Suprapubic skin (tissue), 3 donors: ENCODE measurements around the gene THRB.

Experiments used
- POLR2AphosphoS5 ChIP-seq, 3 donors: sonication (generic); formaldehyde crosslinking; IDR thresholded peaks; one replicate each; pipeline ENCODE4 v1.6.1; 2017; ENCODE audit warnings: antibody characterized with exemption in 3 of 3
- TF ChIP-seq, protein P1 (sequence below), 2 donors: fragments of 200-600 bp in 1 of 2; fragments of 450-650 bp in 1 of 2; sonication (generic) in 1 of 2; IDR thresholded peaks; one replicate each; pipeline ENCODE4 v1.5.1; 2016 to 2019; ENCODE audit warnings: antibody characterized with exemption in 2 of 2, mild to moderate bottlenecking in 1 of 2, moderate library complexity in 1 of 2

DNA sequence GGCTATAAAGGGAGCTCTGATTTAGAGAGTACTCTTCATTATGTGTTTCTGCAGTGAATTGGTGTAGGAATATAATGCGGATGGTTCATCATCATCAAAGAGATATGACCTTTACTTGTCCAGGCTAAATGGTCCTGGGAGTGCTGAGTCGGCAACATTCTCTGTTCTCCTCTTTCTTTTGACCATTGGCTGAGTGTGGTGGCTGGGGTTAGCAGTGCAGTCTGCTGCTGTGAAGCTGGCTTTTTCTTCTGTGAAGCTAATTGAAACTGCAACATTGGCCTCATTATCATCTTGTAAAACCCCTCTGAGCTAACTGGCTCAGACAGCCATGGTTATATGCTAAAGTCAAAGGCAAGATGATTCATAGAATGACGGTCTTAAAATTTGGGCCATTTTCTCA lies 83.8 kb downstream of the THRB start:
- TF ChIP-seq, protein P1, sequence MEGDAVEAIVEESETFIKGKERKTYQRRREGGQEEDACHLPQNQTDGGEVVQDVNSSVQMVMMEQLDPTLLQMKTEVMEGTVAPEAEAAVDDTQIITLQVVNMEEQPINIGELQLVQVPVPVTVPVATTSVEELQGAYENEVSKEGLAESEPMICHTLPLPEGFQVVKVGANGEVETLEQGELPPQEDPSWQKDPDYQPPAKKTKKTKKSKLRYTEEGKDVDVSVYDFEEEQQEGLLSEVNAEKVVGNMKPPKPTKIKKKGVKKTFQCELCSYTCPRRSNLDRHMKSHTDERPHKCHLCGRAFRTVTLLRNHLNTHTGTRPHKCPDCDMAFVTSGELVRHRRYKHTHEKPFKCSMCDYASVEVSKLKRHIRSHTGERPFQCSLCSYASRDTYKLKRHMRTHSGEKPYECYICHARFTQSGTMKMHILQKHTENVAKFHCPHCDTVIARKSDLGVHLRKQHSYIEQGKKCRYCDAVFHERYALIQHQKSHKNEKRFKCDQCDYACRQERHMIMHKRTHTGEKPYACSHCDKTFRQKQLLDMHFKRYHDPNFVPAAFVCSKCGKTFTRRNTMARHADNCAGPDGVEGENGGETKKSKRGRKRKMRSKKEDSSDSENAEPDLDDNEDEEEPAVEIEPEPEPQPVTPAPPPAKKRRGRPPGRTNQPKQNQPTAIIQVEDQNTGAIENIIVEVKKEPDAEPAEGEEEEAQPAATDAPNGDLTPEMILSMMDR (IDR thresholded peaks at IDR 0.05) = no peak
- TF ChIP-seq POLR2AphosphoS5 (IDR thresholded peaks at IDR 0.05) = no peak
